PC-9 (cell line): ENCODE results near the gene SAMHD1.

Experiments used
- CTCF ChIP-seq: fragments of 200-600 bp; sonication (generic); conservative IDR thresholded peaks from 2 replicates; pipeline ENCODE4 v1.6.1; 2017; ENCODE audit warnings: mixed run types, antibody characterized with exemption, mild to moderate bottlenecking, moderate library complexity
- EZH2 ChIP-seq: fragments of 200-600 bp; sonication (generic); IDR thresholded peaks from 2 replicates; pipeline ENCODE4 v1.8.0; 2017; ENCODE audit warnings: antibody characterized with exemption, low read depth

- no peak for TF ChIP-seq CTCF
- no peak for TF ChIP-seq EZH2
These were observed 69.6 kb downstream of the SAMHD1 start for GRCh38 chr20:36881888-36882287.
